ENCODE measurements around the gene MYO7A.

MYO7A gene

GRCh38 chr11:77141034-77141433 lies 13.0 kb downstream of the MYO7A start:
- WGBS (ENCODE audit: insufficient coverage), result no CpG with 5 or more reads among the region's 4 CpGs
- Histone ChIP-seq H3K4me1 (ENCODE audit: control extremely low read depth in 1 of 4, control insufficient read depth in 4 of 4, insufficient read depth in 4 of 4, low read length in 3 of 4) (peaks cover 0 to 23% (median 15%) of the 10 kb centered on the region in 4 experiments), H3K36me3 (ENCODE audit: control insufficient read depth in 4 of 4, insufficient read depth in 4 of 4, low read length in 3 of 4) (no peaks in the 10 kb centered on the region), H3K27ac (ENCODE audit: insufficient read depth in 1 of 2, low read depth in 1 of 2, low read length in 2 of 2, poor library complexity in 1 of 2, severe bottlenecking in 2 of 2) (no peak overlapping the region), H3K4me3 (ENCODE audit: control insufficient read depth in 1 of 7, extremely low read depth in 1 of 7, insufficient read depth in 4 of 7, low read depth in 2 of 7, low read length in 6 of 7) (no peak overlapping the region), H3K27me3 (replicated peaks in 2 of 5; ENCODE audit: control insufficient read depth in 4 of 5, insufficient read depth in 5 of 5, low read length in 4 of 5) (peaks cover 0 to 34% (median 18%) of the 10 kb centered on the region in 5 experiments), H3K9me3 (ENCODE audit: control extremely low read depth in 1 of 5, control insufficient read depth in 4 of 5, insufficient read depth in 2 of 5, low read depth in 1 of 5, low read length in 4 of 5) (no peaks in the 10 kb centered on the region)
- POLR2A ChIA-PET, result interaction anchor here (1.0 kb wide), 1 partner anchor 54 kb away, joined by 3 read pairs; no protein-coding TSS in a partner anchor
- CTCF ChIA-PET, result interaction anchor here (0.7 to 4.0 kb wide), 6 partner anchors 10 to 47 kb away, joined by 3 to 33 read pairs (median 9); partner anchors contain the start of gene MYO7A
- no peak for DNase-seq

- Histone ChIP-seq H3K9me3 (ENCODE audit: control extremely low read depth in 1 of 5, control insufficient read depth in 4 of 5, insufficient read depth in 2 of 5, low read depth in 1 of 5, low read length in 4 of 5) (no peaks in the 10 kb centered on the region), H3K27ac (ENCODE audit: insufficient read depth in 1 of 2, low read depth in 1 of 2, low read length in 2 of 2, poor library complexity in 1 of 2, severe bottlenecking in 2 of 2) (no peak overlapping the region), H3K27me3 (replicated peaks in 2 of 5; ENCODE audit: control insufficient read depth in 4 of 5, insufficient read depth in 5 of 5, low read length in 4 of 5) (peaks cover 0 to 30% (median 20%) of the 10 kb centered on the region in 5 experiments), H3K36me3 (ENCODE audit: control insufficient read depth in 4 of 4, insufficient read depth in 4 of 4, low read length in 3 of 4) (no peaks in the 10 kb centered on the region), H3K4me3 (ENCODE audit: control insufficient read depth in 1 of 7, extremely low read depth in 1 of 7, insufficient read depth in 4 of 7, low read depth in 2 of 7, low read length in 6 of 7) (no peak overlapping the region), H3K4me1 (ENCODE audit: control extremely low read depth in 1 of 4, control insufficient read depth in 4 of 4, insufficient read depth in 4 of 4, low read length in 3 of 4) (peaks cover 0 to 23% (median 15%) of the 10 kb centered on the region in 4 experiments)
- WGBS (ENCODE audit: insufficient coverage), result 100% methylated on average over 4 of the region's 4 CpGs
- CTCF ChIA-PET, result interaction anchor here (1.5 to 4.0 kb wide), 3 partner anchors 14 to 47 kb away, joined by 3 to 33 read pairs (median 17); partner anchors contain the start of gene MYO7A
- no peak for DNase-seq
- POLR2A ChIA-PET, result no interaction called here
Observed at GRCh38 chr11:77141475-77141874, 13.4 kb downstream of the MYO7A start.

- peaks cover 0 to 22% (median 17%) of the 10 kb centered on the region in 5 experiments for H3K27me3 ChIP-seq (replicated peaks in 2 of 5; ENCODE audit: control insufficient read depth in 4 of 5, insufficient read depth in 5 of 5, low read length in 4 of 5)
- peaks cover 0 to 23% (median 17%) of the 10 kb centered on the region in 4 experiments for H3K4me1 ChIP-seq (ENCODE audit: control extremely low read depth in 1 of 4, control insufficient read depth in 4 of 4, insufficient read depth in 4 of 4, low read length in 3 of 4)
- ChIA-PET POLR2A (no interaction called here), CTCF (interaction anchor here (1.2 to 4.0 kb wide), 6 partner anchors 12 to 46 kb away, joined by 3 to 33 read pairs (median 6); partner anchors contain the start of gene MYO7A)
- peak; percentile 51 to 90 (median 88) for DNase-seq
- H3K36me3 ChIP-seq (ENCODE audit: control insufficient read depth in 4 of 4, insufficient read depth in 4 of 4, low read length in 3 of 4), result no peaks in the 10 kb centered on the region
- WGBS (ENCODE audit: insufficient coverage), result 79% methylated on average over 4 of the region's 11 CpGs
- no peak overlapping the region for H3K27ac ChIP-seq (ENCODE audit: insufficient read depth in 1 of 2, low read depth in 1 of 2, low read length in 2 of 2, poor library complexity in 1 of 2, severe bottlenecking in 2 of 2)
- H3K4me3 ChIP-seq (ENCODE audit: control insufficient read depth in 1 of 7, extremely low read depth in 1 of 7, insufficient read depth in 4 of 7, low read depth in 2 of 7, low read length in 6 of 7), result no peak overlapping the region
- H3K9me3 ChIP-seq (ENCODE audit: control extremely low read depth in 1 of 5, control insufficient read depth in 4 of 5, insufficient read depth in 2 of 5, low read depth in 1 of 5, low read length in 4 of 5), result no peaks in the 10 kb centered on the region
Observed at GRCh38 chr11:77142091-77142975, 14.3 kb downstream of the MYO7A start.

- ChIA-PET POLR2A (no interaction called here), CTCF (interaction anchor here (1.2 to 1.9 kb wide), 5 partner anchors 13 to 43 kb away, joined by 3 to 8 read pairs (median 3); partner anchors contain the start of gene MYO7A)
- Histone ChIP-seq H3K27me3 (replicated peaks in 2 of 5; ENCODE audit: control insufficient read depth in 4 of 5, insufficient read depth in 5 of 5, low read length in 4 of 5) (peaks cover 0 to 14% (median 7%) of the 10 kb centered on the region in 5 experiments), H3K4me3 (ENCODE audit: control insufficient read depth in 1 of 7, extremely low read depth in 1 of 7, insufficient read depth in 4 of 7, low read depth in 2 of 7, low read length in 6 of 7) (no peak overlapping the region), H3K9me3 (ENCODE audit: control extremely low read depth in 1 of 5, control insufficient read depth in 4 of 5, insufficient read depth in 2 of 5, low read depth in 1 of 5, low read length in 4 of 5) (no peaks in the 10 kb centered on the region), H3K36me3 (ENCODE audit: control insufficient read depth in 4 of 4, insufficient read depth in 4 of 4, low read length in 3 of 4) (no peaks in the 10 kb centered on the region), H3K27ac (ENCODE audit: insufficient read depth in 1 of 2, low read depth in 1 of 2, low read length in 2 of 2, poor library complexity in 1 of 2, severe bottlenecking in 2 of 2) (no peak overlapping the region), H3K4me1 (ENCODE audit: control extremely low read depth in 1 of 4, control insufficient read depth in 4 of 4, insufficient read depth in 4 of 4, low read length in 3 of 4) (peaks cover 3 to 30% (median 25%) of the 10 kb centered on the region in 4 experiments)
- DNase-seq, result no peak
- 97% methylated on average over 3 of the region's 8 CpGs for WGBS (ENCODE audit: insufficient coverage)
Observed at GRCh38 chr11:77143405-77144020, 15.5 kb downstream of the MYO7A start.

GRCh38 chr11:77144196-77144856 lies 16.3 kb downstream of the MYO7A start:
- Histone ChIP-seq H3K9me3 (ENCODE audit: control extremely low read depth in 1 of 5, control insufficient read depth in 4 of 5, insufficient read depth in 2 of 5, low read depth in 1 of 5, low read length in 4 of 5) (no peaks in the 10 kb centered on the region), H3K4me1 (ENCODE audit: control extremely low read depth in 1 of 4, control insufficient read depth in 4 of 4, insufficient read depth in 4 of 4, low read length in 3 of 4) (peaks cover 3 to 35% (median 30%) of the 10 kb centered on the region in 4 experiments), H3K27me3 (replicated peaks in 2 of 5; ENCODE audit: control insufficient read depth in 4 of 5, insufficient read depth in 5 of 5, low read length in 4 of 5) (peaks cover 0 to 14% (median 0%) of the 10 kb centered on the region in 5 experiments), H3K36me3 (ENCODE audit: control insufficient read depth in 4 of 4, insufficient read depth in 4 of 4, low read length in 3 of 4) (no peaks in the 10 kb centered on the region), H3K4me3 (ENCODE audit: control insufficient read depth in 1 of 7, extremely low read depth in 1 of 7, insufficient read depth in 4 of 7, low read depth in 2 of 7, low read length in 6 of 7) (no peak overlapping the region), H3K27ac (ENCODE audit: insufficient read depth in 1 of 2, low read depth in 1 of 2, low read length in 2 of 2, poor library complexity in 1 of 2, severe bottlenecking in 2 of 2) (no peak overlapping the region)
- 97% methylated on average over 3 of the region's 9 CpGs for WGBS (ENCODE audit: insufficient coverage)
- ChIA-PET CTCF (interaction anchor here (1.2 to 6.8 kb wide), 3 partner anchors 14 to 32 kb away, joined by 3 to 59 read pairs (median 3); partner anchors contain the start of gene MYO7A), POLR2A (no interaction called here)
- no peak for DNase-seq

GRCh38 chr11:77144857-77145428 lies 16.9 kb downstream of the MYO7A start:
- Histone ChIP-seq H3K36me3 (ENCODE audit: control insufficient read depth in 4 of 4, insufficient read depth in 4 of 4, low read length in 3 of 4) (no peaks in the 10 kb centered on the region), H3K4me1 (ENCODE audit: control extremely low read depth in 1 of 4, control insufficient read depth in 4 of 4, insufficient read depth in 4 of 4, low read length in 3 of 4) (peaks cover 3 to 41% (median 32%) of the 10 kb centered on the region in 4 experiments), H3K4me3 (ENCODE audit: control insufficient read depth in 1 of 7, extremely low read depth in 1 of 7, insufficient read depth in 4 of 7, low read depth in 2 of 7, low read length in 6 of 7) (no peak overlapping the region), H3K27me3 (replicated peaks in 2 of 5; ENCODE audit: control insufficient read depth in 4 of 5, insufficient read depth in 5 of 5, low read length in 4 of 5) (peaks cover 0 to 8% (median 0%) of the 10 kb centered on the region in 5 experiments), H3K27ac (ENCODE audit: insufficient read depth in 1 of 2, low read depth in 1 of 2, low read length in 2 of 2, poor library complexity in 1 of 2, severe bottlenecking in 2 of 2) (no peak overlapping the region), H3K9me3 (ENCODE audit: control extremely low read depth in 1 of 5, control insufficient read depth in 4 of 5, insufficient read depth in 2 of 5, low read depth in 1 of 5, low read length in 4 of 5) (no peaks in the 10 kb centered on the region)
- whole genome bisulfite sequencing (ENCODE audit: insufficient coverage), result 97% methylated on average over 6 of the region's 7 CpGs
- no peak for DNase-seq
- CTCF ChIA-PET, result interaction anchor here (1.2 to 6.8 kb wide), 3 partner anchors 15 to 31 kb away, joined by 3 to 59 read pairs (median 3); partner anchors contain the start of gene MYO7A
- POLR2A ChIA-PET, result no interaction called here
